Breast epithelium (tissue), 3 donors: Measurements from ENCODE around the gene CCNE1.

ENCODE experiments used
- CTCF ChIP-seq, 3 donors: fragments of 450-650 bp; IDR thresholded peaks; one replicate each; pipeline ENCODE4 v1.5.1; 2016 to 2017; ENCODE audit warnings: antibody characterized with exemption in 3 of 3, mild to moderate bottlenecking in 3 of 3, moderate library complexity in 3 of 3
- POLR2AphosphoS5 ChIP-seq, 3 donors: sonication (generic); formaldehyde crosslinking; IDR thresholded peaks; one replicate each; pipeline ENCODE4 v1.6.1; 2017; ENCODE audit warnings: antibody characterized with exemption in 3 of 3

- TF ChIP-seq POLR2AphosphoS5 (IDR thresholded peaks at IDR 0.05) (no peak), CTCF (IDR thresholded peaks at IDR 0.05) (no peak)
Measured at GRCh38 chr19:29823581-29824330, 12.0 kb downstream of the CCNE1 start.
